ENCODE measurements around the gene PIK3C2B.

PIK3C2B gene

GRCh38 chr1:204461331-204462228 lies 33.0 kb downstream of the PIK3C2B start:
- H3K27ac ChIP-seq, result no peak overlapping the region
- no peak for TF ChIP-seq CTCF (conservative IDR thresholded peaks at IDR 0.05)
- no peak for TF ChIP-seq ZFX (IDR thresholded peaks at IDR 0.05)

- H3K27ac ChIP-seq, result no peak overlapping the region
- TF ChIP-seq ZFX (IDR thresholded peaks at IDR 0.05) (no peak), CTCF (conservative IDR thresholded peaks at IDR 0.05) (no peak)
Observed at GRCh38 chr1:204460346-204460745, 34.3 kb downstream of the PIK3C2B start.

DNA sequence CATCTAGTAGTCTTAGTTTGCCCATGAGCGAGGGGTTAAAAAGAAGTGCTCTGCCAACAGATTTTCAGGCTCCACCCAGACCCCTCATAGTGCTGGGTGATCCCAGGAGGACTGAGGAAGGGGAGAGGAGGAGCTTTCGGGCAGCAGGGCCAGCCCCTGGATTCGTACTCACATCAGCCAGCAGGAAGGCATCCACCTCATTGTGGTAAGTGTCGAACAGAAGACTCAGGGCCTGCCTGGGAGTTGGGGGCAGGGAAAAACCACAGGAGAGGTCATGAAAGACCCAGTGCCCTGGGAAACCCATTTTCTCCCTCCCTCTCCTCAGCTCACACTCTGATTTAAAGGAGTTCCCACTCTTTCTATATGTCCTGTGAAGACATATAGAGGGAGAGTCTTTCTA lies 34.9 kb downstream of the PIK3C2B start:
- H3K27ac ChIP-seq, result no peak overlapping the region
- no peak for TF ChIP-seq CTCF (conservative IDR thresholded peaks at IDR 0.05)
- no peak for TF ChIP-seq ZFX (IDR thresholded peaks at IDR 0.05)

- TF ChIP-seq ZFX (IDR thresholded peaks at IDR 0.05) (no peak), CTCF (conservative IDR thresholded peaks at IDR 0.05) (no peak)
Observed at GRCh38 chr1:204457666-204458065, 36.9 kb downstream of the PIK3C2B start.

GRCh38 chr1:204456826-204457442 lies 37.7 kb downstream of the PIK3C2B start:
- no peak for TF ChIP-seq ZFX (IDR thresholded peaks at IDR 0.05)
- no peak for TF ChIP-seq CTCF (conservative IDR thresholded peaks at IDR 0.05)

More at GRCh38 chr1:204457666-204458065, 36.9 kb downstream of the PIK3C2B start:
- H3K27ac ChIP-seq, result no peak overlapping the region

DNA sequence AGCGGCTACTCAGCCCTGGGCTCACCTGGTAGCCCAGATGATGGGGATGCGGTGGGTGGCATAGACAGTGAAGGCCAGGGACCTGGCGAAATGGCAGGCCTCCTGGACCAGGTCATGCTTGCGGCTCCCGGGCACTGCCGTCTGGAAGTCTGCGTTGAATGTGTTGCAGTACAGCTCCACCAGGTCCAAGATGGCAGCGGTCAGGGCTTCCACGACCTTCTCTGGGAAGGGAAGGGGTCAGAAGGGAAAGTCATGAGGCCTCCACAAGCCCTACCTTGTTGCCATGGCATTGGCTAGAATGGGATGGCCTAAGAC lies 38.8 kb downstream of the PIK3C2B start:
- no peak for TF ChIP-seq ZFX (IDR thresholded peaks at IDR 0.05)
- no peak for TF ChIP-seq CTCF (conservative IDR thresholded peaks at IDR 0.05)
- H3K27ac ChIP-seq, result no peak overlapping the region

More at GRCh38 chr1:204456826-204457442, 37.7 kb downstream of the PIK3C2B start:
- H3K27ac ChIP-seq, result no peak overlapping the region
